Dendritic cell treated with granulocyte-macrophage colony-stimulating factor and Interleukin-4, amounts not matched to agents 40 ng/mL and 50 ng/mL, for 4 days (primary cell): Measurements from ENCODE around the gene MINPP1.

Experiments used
- H3K27ac Mint-ChIP-seq: one replicate; pipeline ENCODE4 v1.8.0; 2022; ENCODE audit warnings: mild to moderate bottlenecking, mixed read lengths
- H3K27me3 Mint-ChIP-seq: one replicate; pipeline ENCODE4 v1.8.0; 2022; ENCODE audit warnings: mild to moderate bottlenecking, mixed read lengths
- H3K36me3 Mint-ChIP-seq: one replicate; pipeline ENCODE4 v1.8.0; 2022; ENCODE audit warnings: low read depth, mixed read lengths
- H3K4me1 Mint-ChIP-seq: one replicate; pipeline ENCODE4 v1.8.0; 2022; ENCODE audit warnings: low read depth, mixed read lengths
- H3K4me3 Mint-ChIP-seq: one replicate; pipeline ENCODE4 v1.8.0; 2022; ENCODE audit warnings: mild to moderate bottlenecking, moderate library complexity, mixed read lengths
- H3K9me3 Mint-ChIP-seq: one replicate; pipeline ENCODE4 v1.8.0; 2022; ENCODE audit warnings: mixed read lengths
- intact Hi-C: fragments of 100-400 bp; cut with micrococcal nuclease; formaldehyde crosslinking; loops from one replicate; pipeline ENCODE4 v1.15.0; 2022

MINPP1 gene

DNA sequence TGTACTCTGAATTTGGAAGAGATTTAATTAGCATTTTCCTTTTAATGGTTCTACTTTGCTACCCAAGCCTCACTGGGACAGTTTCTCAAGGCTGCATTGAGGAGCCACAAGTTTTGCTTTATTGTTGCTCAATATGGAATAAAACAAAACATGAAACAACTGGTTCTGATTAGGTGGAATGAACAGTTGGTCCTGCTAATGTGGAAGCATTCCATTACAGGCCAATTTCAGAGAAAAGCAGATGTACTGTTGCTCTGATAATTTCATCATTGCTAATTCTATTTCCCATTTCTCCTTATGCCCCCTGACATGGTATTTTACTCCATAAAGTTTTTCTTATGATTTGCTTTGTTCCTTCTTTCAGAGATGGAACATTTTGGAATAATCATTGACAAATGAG lies 89.0 kb downstream of the MINPP1 start:
- H3K4me3 Mint-ChIP-seq = no peak overlapping the region
- intact Hi-C loops = no loop called here
- H3K36me3 Mint-ChIP-seq = no peaks in the 10 kb centered on the region
- no peak overlapping the region for H3K27ac Mint-ChIP-seq
- no peaks in the 10 kb centered on the region for H3K9me3 Mint-ChIP-seq
- no peaks in the 10 kb centered on the region for H3K27me3 Mint-ChIP-seq
- H3K4me1 Mint-ChIP-seq = peaks cover 4% of the 10 kb centered on the region

DNA sequence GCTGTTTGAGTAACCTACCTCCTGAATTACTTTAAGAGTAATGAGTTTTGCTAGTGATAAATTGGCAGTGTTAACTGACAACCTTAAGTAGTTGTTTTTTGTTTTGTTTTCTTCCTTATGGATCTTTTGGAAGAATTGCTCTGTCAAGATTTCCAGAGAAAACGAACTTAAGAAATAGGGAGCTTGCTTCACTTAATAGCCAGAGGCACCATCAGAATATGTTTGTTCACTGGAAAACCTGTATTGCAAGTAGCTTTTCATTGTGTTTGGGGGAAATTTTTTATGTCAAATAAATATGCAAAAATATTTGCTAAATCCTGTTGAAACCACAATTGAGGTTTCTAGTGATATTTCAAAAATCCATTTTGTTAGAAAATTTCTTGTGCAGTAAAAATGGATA lies 89.5 kb downstream of the MINPP1 start:
- H3K27me3 Mint-ChIP-seq = no peaks in the 10 kb centered on the region
- no peak overlapping the region for H3K4me3 Mint-ChIP-seq
- no peak overlapping the region for H3K27ac Mint-ChIP-seq
- H3K9me3 Mint-ChIP-seq = no peaks in the 10 kb centered on the region
- H3K4me1 Mint-ChIP-seq = peaks cover 4% of the 10 kb centered on the region
- intact Hi-C loops = no loop called here
- no peaks in the 10 kb centered on the region for H3K36me3 Mint-ChIP-seq

DNA sequence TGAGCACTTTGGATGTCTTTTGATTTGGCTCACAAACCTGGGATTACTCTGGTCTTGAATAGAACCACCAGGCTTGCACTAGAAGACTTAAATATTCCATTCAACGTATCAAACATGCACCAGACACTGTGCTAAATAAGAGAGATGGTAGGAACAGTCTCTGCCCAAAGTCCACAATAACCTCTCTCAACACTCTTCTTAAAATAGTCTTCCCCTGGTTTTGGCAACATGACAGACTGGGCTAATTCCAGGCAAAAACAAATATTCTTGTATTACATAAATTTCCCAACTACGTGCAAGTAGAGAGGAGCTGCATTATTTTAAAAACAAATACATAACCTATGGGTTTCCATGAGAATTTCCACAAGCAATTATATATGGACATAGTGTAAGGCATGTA lies 90.2 kb downstream of the MINPP1 start:
- Mint-ChIP-seq H3K4me3 (no peak overlapping the region), H3K27me3 (no peaks in the 10 kb centered on the region), H3K9me3 (no peaks in the 10 kb centered on the region), H3K4me1 (peaks cover 4% of the 10 kb centered on the region), H3K36me3 (no peaks in the 10 kb centered on the region), H3K27ac (no peak overlapping the region)
- intact Hi-C loops = no loop called here

DNA sequence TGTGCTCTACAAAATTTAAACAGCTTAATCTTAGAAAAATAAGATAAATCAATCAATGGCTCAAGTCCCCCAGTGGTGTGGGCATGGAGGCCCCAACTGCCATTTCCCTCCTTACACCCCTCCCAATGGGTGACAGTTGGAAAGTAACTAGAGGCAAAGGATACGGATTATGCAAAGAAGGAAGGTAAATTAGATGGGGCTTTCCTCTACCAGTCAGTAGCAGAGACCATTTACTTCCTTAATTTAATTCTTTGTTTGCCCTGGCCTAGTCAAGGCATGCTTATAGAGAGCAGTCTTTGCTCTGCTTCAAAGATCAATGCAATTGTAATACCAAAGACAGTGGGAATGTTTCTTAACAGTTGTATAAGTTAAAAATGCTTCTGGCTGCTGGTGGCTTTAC lies 91.7 kb downstream of the MINPP1 start:
- Mint-ChIP-seq H3K9me3 (no peaks in the 10 kb centered on the region), H3K27me3 (no peaks in the 10 kb centered on the region), H3K4me1 (peaks cover 4% of the 10 kb centered on the region), H3K4me3 (no peak overlapping the region), H3K36me3 (no peaks in the 10 kb centered on the region), H3K27ac (no peak overlapping the region)
- intact Hi-C loops = no loop called here

DNA sequence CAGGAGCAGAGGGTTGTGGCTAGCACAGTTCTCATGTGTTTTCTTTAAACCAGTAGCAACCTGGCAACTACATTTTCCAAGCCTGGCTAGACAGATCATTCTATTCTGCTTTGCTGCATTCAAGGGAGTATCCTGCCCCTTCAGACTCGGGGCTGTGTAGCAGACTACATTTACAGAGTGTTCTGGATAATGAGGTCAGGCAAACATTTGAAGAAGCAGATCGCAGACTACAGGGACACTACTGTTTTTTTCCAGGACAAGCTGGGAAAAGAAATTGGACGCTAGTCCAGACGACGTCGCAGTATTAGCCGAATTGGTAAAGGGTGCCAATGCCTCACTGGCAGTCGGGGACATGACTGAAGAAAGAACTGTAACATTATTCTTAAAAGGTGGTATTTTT lies 94.0 kb downstream of the MINPP1 start:
- H3K27ac Mint-ChIP-seq = no peak overlapping the region
- H3K4me1 Mint-ChIP-seq = no peaks in the 10 kb centered on the region
- no peaks in the 10 kb centered on the region for H3K36me3 Mint-ChIP-seq
- intact Hi-C loops = no loop called here
- no peaks in the 10 kb centered on the region for H3K27me3 Mint-ChIP-seq
- no peaks in the 10 kb centered on the region for H3K9me3 Mint-ChIP-seq
- no peak overlapping the region for H3K4me3 Mint-ChIP-seq

DNA sequence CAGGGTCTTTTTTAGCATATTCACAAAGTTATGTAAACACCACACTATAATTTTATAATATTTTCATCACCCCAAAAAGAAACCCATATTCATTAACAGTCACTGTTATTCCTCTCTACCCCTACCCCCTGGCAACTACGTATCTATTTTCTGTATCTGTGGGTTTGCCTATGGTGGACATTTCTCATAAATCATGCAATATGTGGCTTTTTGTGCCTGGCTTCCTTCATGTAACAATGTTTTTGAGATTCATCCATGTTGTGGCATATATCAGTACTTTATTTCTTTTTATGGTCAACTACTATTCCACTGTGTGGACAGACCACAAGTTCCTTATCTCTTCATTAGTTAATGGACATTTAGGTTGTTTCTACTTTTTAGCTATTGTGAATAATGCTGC lies 95.9 kb downstream of the MINPP1 start:
- Mint-ChIP-seq H3K4me3 (no peak overlapping the region), H3K27me3 (peaks cover 1% of the 10 kb centered on the region), H3K9me3 (no peaks in the 10 kb centered on the region), H3K4me1 (no peaks in the 10 kb centered on the region), H3K36me3 (no peaks in the 10 kb centered on the region), H3K27ac (no peak overlapping the region)
- intact Hi-C loops = no loop called here
